ENCODE measurements around the gene CENPO. TPM values are rescaled to one million over a fixed set of nuclear protein-coding genes. Genes with fewer than 3 reads are reported as not detected.

The CENPO gene
- polyA plus RNA-seq, 3 donors: 1.6 to 2.6 (median 2.3) TPM

DNA sequence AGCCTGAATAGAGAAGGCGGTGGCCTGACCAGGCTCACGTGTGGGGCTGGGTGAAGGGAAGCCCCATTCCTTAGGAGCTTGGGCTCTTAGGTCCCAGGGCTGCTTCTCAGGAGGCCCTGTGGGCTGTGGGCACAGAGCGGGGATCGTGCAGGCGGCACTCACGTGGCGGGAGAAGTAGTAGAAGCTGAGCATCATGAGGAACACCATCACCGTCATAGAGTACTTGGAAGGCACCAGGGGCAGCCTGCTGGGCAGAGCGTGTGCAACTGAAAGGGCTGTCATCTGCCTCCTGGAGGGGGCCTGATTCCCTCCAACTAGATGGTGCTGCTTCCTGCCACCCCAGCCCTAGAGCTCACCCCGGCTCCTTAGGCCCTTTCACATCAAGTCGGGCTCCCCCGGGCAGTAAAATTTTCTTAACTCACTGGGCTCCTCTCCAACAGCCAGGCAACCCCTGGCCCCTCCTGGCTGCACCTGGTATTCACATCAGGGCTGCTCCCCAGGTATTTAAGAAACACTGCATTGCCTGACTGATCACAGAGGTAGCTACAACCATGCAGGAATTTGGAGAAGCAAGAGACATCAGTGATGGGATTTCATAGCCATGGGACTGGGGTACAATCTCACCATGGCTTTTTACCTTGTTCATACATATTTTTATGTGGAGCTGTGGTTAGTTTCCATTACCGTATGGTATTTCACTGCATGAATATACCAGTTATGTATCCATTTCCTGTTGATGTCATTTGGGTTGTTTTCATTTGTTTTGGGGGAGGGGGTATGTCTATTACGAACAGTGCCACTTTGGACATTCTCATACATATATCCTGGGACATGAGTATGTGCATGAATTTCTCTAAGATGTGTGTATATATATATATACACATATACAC is 32.9 kb downstream of the CENPO start:
- TF ChIP-seq, protein P1, sequence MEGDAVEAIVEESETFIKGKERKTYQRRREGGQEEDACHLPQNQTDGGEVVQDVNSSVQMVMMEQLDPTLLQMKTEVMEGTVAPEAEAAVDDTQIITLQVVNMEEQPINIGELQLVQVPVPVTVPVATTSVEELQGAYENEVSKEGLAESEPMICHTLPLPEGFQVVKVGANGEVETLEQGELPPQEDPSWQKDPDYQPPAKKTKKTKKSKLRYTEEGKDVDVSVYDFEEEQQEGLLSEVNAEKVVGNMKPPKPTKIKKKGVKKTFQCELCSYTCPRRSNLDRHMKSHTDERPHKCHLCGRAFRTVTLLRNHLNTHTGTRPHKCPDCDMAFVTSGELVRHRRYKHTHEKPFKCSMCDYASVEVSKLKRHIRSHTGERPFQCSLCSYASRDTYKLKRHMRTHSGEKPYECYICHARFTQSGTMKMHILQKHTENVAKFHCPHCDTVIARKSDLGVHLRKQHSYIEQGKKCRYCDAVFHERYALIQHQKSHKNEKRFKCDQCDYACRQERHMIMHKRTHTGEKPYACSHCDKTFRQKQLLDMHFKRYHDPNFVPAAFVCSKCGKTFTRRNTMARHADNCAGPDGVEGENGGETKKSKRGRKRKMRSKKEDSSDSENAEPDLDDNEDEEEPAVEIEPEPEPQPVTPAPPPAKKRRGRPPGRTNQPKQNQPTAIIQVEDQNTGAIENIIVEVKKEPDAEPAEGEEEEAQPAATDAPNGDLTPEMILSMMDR (IDR thresholded peaks at IDR 0.05): no peak
- DNase-seq: no peak
- Histone ChIP-seq H3K36me3 (replicated peaks in 1 of 2; ENCODE audit: control insufficient read depth in 1 of 2, insufficient read depth in 2 of 2, low read length in 2 of 2) (peaks cover 11 to 31% of the 10 kb centered on the region in 2 donors), H3K9me3 (replicated peaks in 1 of 2; ENCODE audit: control insufficient read depth in 1 of 2, insufficient read depth in 1 of 2, low read length in 2 of 2) (no peaks in the 10 kb centered on the region), H3K4me2 (replicated peaks; ENCODE audit: extremely low read depth, low read length, poor library complexity, severe bottlenecking) (no peak overlapping the region), H4K20me1 (ENCODE audit: insufficient read depth, low read length) (no peaks in the 10 kb centered on the region), H3K27ac (ENCODE audit: low read depth in 1 of 2, low read length in 2 of 2) (no peak overlapping the region), H3K9ac (ENCODE audit: insufficient read depth, low read length, poor library complexity, severe bottlenecking) (no peak overlapping the region), H3K4me3 (replicated peaks in 1 of 3; ENCODE audit: low read depth in 2 of 3, low read length in 3 of 3) (no peak overlapping the region), H3K4me1 (ENCODE audit: control insufficient read depth in 1 of 2, insufficient read depth in 2 of 2, low read length in 2 of 2) (no peaks in the 10 kb centered on the region), H3K79me2 (ENCODE audit: insufficient read depth, low read length) (no peaks in the 10 kb centered on the region), H3K27me3 (ENCODE audit: control insufficient read depth in 2 of 2, insufficient read depth in 2 of 2, low read length in 2 of 2) (no peaks in the 10 kb centered on the region), H2AFZ (ENCODE audit: insufficient read depth, low read depth, low read length, poor library complexity, severe bottlenecking) (no peak overlapping the region)
- H3K27ac Mint-ChIP-seq: peak overlapping the region in 6 of 7 donors; percentile 14 to 69 (median 52)
- intact Hi-C loops (cut with micrococcal nuclease): loop anchor here (2.0 kb wide), 1 partner anchor 415 kb away; no protein-coding TSS in a partner anchor
- 95% methylated on average over 10 of the region's 14 CpGs for WGBS (ENCODE audit: insufficient coverage)
- H3K27me3 Mint-ChIP-seq (ENCODE audit: low read depth in 3 of 3): no peaks in the 10 kb centered on the region
- no peaks in the 10 kb centered on the region for H3K9me3 Mint-ChIP-seq
- no peak overlapping the region for H3K4me3 Mint-ChIP-seq
- H3K36me3 Mint-ChIP-seq: peaks cover 36 to 45% of the 10 kb centered on the region in 2 donors
- peaks cover 2% of the 10 kb centered on the region for H3K4me1 Mint-ChIP-seq

DNA sequence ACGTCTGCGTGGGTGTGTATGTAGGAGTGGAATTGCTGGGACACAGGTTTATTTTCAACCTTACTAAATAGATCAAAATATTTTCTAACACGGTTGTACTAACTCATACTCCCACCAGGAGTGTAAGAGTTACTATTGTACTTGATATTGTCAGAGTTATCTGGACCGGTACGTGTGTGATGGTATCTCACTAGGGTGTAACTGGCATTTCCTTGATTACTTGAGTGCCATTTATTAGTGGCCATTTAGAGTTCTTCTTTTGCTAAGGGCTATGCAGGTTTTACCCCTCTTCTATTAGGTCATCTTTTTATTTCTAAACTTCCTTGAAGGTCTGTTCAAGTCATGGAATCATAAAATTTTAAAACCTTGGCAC is 33.5 kb downstream of the CENPO start:
- H3K9ac ChIP-seq (ENCODE audit: insufficient read depth, low read length, poor library complexity, severe bottlenecking): no peak overlapping the region
- WGBS (ENCODE audit: insufficient coverage): no CpG with 5 or more reads among the region's 5 CpGs
- intact Hi-C loops (cut with micrococcal nuclease): loop anchor here (2.0 kb wide), 1 partner anchor 416 kb away; no protein-coding TSS in a partner anchor

More for the DNA sequence above, 33.5 kb downstream of the CENPO start:
- peaks cover 2% of the 10 kb centered on the region for H3K4me1 Mint-ChIP-seq
- no peaks in the 10 kb centered on the region for H3K27me3 Mint-ChIP-seq (ENCODE audit: low read depth in 3 of 3)
- H3K27ac Mint-ChIP-seq: no peak overlapping the region
- no peaks in the 10 kb centered on the region for H4K20me1 ChIP-seq (ENCODE audit: insufficient read depth, low read length)
- H3K27ac ChIP-seq (ENCODE audit: low read depth in 1 of 2, low read length in 2 of 2): no peak overlapping the region
- H2AFZ ChIP-seq (ENCODE audit: insufficient read depth, low read depth, low read length, poor library complexity, severe bottlenecking): no peak overlapping the region
- H3K36me3 Mint-ChIP-seq: peaks cover 29 to 39% of the 10 kb centered on the region in 2 donors
- no peaks in the 10 kb centered on the region for H3K9me3 ChIP-seq (replicated peaks in 1 of 2; ENCODE audit: control insufficient read depth in 1 of 2, insufficient read depth in 1 of 2, low read length in 2 of 2)
- H3K27me3 ChIP-seq (ENCODE audit: control insufficient read depth in 2 of 2, insufficient read depth in 2 of 2, low read length in 2 of 2): no peaks in the 10 kb centered on the region
- no peak for DNase-seq
- no peaks in the 10 kb centered on the region for H3K4me1 ChIP-seq (ENCODE audit: control insufficient read depth in 1 of 2, insufficient read depth in 2 of 2, low read length in 2 of 2)
- no peak overlapping the region for H3K4me3 ChIP-seq (replicated peaks in 1 of 3; ENCODE audit: low read depth in 2 of 3, low read length in 3 of 3)
- H3K79me2 ChIP-seq (ENCODE audit: insufficient read depth, low read length): no peaks in the 10 kb centered on the region
- no peak overlapping the region for H3K4me2 ChIP-seq (replicated peaks; ENCODE audit: extremely low read depth, low read length, poor library complexity, severe bottlenecking)
- no peaks in the 10 kb centered on the region for H3K9me3 Mint-ChIP-seq
- peaks cover 7 to 25% of the 10 kb centered on the region in 2 donors for H3K36me3 ChIP-seq (replicated peaks in 1 of 2; ENCODE audit: control insufficient read depth in 1 of 2, insufficient read depth in 2 of 2, low read length in 2 of 2)
- TF ChIP-seq, protein P1 (IDR thresholded peaks at IDR 0.05): no peak
- H3K4me3 Mint-ChIP-seq: no peak overlapping the region
